Measurements from ENCODE around the gene NOTCH3.

Gene NOTCH3

DNA sequence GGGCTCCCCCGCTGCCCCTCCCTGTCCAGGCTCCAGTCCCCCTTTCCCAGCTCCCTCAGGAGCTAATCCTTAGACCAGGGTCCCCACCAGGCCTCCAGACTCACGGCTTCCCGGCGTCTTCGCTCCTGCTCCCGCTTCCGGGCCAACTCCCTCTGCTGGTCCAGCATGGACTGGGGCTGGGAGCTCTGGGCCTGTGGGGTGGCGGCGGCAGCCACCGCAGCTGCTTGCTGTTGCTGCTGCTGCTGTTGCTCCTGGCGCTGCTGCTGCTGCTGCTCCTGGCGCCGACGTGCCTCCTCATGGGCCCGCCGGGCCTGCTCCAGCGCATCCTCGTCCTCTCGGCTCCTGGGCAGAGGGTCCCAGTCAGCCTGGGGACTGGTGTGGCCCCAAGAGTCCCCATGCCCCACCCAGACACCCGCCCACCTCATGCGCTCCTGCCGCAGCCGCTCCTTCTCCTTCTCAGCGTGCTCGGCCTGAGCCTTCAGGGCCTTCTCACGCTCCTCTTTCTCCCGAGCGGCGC lies 37.9 kb upstream of the NOTCH3 start:
- Histone ChIP-seq H3K27ac (ENCODE audit: low read depth, low read length) (no peak overlapping the region), H4K20me1 (ENCODE audit: control insufficient read depth, insufficient read depth, low read depth, low read length) (no peaks in the 10 kb centered on the region), H3F3A (ENCODE audit: control insufficient read depth, insufficient read depth) (peaks cover 15% of the 10 kb centered on the region), H3K9me2 (replicated peaks; ENCODE audit: control insufficient read depth, low read length) (no peaks in the 10 kb centered on the region), H3K79me2 (ENCODE audit: control insufficient read depth, low read length) (no peaks in the 10 kb centered on the region), H3K4me2 (ENCODE audit: low read length) (no peak overlapping the region), H3K36me3 (ENCODE audit: control insufficient read depth, low read length) (peaks cover 54% of the 10 kb centered on the region), H3K4me3 (ENCODE audit: low read length) (no peak overlapping the region), H3K27me3 (ENCODE audit: control insufficient read depth, low read length) (no peaks in the 10 kb centered on the region), H3K4me1 (ENCODE audit: control insufficient read depth, low read length) (no peaks in the 10 kb centered on the region), H3K9me3 (ENCODE audit: control insufficient read depth, insufficient read depth, low read length) (no peaks in the 10 kb centered on the region)
- no peak for TF ChIP-seq EZH2phosphoT487 (IDR thresholded peaks at IDR 0.05; ENCODE audit: borderline replicate concordance, low read length)
- TF ChIP-seq, protein P1, sequence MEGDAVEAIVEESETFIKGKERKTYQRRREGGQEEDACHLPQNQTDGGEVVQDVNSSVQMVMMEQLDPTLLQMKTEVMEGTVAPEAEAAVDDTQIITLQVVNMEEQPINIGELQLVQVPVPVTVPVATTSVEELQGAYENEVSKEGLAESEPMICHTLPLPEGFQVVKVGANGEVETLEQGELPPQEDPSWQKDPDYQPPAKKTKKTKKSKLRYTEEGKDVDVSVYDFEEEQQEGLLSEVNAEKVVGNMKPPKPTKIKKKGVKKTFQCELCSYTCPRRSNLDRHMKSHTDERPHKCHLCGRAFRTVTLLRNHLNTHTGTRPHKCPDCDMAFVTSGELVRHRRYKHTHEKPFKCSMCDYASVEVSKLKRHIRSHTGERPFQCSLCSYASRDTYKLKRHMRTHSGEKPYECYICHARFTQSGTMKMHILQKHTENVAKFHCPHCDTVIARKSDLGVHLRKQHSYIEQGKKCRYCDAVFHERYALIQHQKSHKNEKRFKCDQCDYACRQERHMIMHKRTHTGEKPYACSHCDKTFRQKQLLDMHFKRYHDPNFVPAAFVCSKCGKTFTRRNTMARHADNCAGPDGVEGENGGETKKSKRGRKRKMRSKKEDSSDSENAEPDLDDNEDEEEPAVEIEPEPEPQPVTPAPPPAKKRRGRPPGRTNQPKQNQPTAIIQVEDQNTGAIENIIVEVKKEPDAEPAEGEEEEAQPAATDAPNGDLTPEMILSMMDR (IDR thresholded peaks at IDR 0.05; ENCODE audit: low read depth, low read length, poor library complexity, severe bottlenecking), result no peak

DNA sequence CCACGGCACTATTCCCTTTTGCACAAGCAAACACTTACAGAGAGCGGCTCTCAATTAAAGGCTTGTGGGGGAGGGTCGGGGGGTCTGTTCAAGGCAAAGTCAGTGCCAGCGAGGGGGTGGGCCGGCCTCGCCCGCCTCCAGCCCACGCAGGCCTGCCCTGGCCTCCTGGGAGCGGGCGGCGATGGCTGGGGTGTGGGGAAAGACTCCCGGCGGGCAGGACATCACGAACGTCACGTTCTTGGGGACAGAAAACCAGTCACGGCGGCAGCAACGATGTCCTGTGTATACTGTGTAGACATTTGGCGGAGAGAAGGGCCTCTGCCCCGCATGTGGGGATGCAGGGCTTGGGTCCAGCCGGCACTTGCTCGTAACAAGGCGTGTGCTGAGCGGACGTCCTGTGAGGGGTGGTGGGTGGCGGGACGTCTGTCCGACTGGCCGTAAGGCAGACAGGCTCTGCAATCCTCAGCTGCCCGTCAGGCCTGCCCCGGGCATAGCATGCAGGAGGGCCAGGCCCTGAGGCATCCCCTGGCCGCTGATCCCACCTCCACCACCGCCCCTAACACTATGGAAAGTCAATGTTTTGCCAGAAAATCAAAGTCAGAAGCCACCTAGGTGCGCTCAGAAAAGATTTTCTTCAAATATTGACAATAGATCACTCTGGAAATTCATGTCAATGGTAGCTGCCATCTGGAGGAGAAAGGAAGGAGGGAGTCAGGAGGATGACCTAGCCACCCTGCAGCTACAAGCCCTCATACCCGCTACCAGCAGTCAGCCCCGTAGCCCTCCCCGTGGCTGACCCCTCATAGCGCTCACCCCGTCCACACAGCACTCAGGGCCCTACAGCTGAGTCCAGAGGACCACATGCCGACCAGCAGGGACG lies 37.2 kb upstream of the NOTCH3 start:
- Histone ChIP-seq H3K79me2 (ENCODE audit: control insufficient read depth, low read length) (no peaks in the 10 kb centered on the region), H4K20me1 (ENCODE audit: control insufficient read depth, insufficient read depth, low read depth, low read length) (no peaks in the 10 kb centered on the region), H3K36me3 (ENCODE audit: control insufficient read depth, low read length) (peaks cover 50% of the 10 kb centered on the region)

GRCh38 chr19:15236886-15237285 lies 36.1 kb upstream of the NOTCH3 start:
- no peak for TF ChIP-seq EZH2phosphoT487 (IDR thresholded peaks at IDR 0.05; ENCODE audit: borderline replicate concordance, low read length)
- TF ChIP-seq, protein P1 (IDR thresholded peaks at IDR 0.05; ENCODE audit: low read depth, low read length, poor library complexity, severe bottlenecking), result no peak
- Histone ChIP-seq H3K9me3 (ENCODE audit: control insufficient read depth, insufficient read depth, low read length) (no peaks in the 10 kb centered on the region), H3K36me3 (ENCODE audit: control insufficient read depth, low read length) (peaks cover 42% of the 10 kb centered on the region), H3K9me2 (replicated peaks; ENCODE audit: control insufficient read depth, low read length) (no peaks in the 10 kb centered on the region), H4K20me1 (ENCODE audit: control insufficient read depth, insufficient read depth, low read depth, low read length) (no peaks in the 10 kb centered on the region), H3K27ac (ENCODE audit: low read depth, low read length) (no peak overlapping the region), H3K4me2 (ENCODE audit: low read length) (no peak overlapping the region), H3F3A (ENCODE audit: control insufficient read depth, insufficient read depth) (peaks cover 15% of the 10 kb centered on the region), H3K4me3 (ENCODE audit: low read length) (no peak overlapping the region), H3K4me1 (ENCODE audit: control insufficient read depth, low read length) (peaks cover 5% of the 10 kb centered on the region), H3K79me2 (ENCODE audit: control insufficient read depth, low read length) (no peaks in the 10 kb centered on the region), H3K27me3 (ENCODE audit: control insufficient read depth, low read length) (peaks cover 6% of the 10 kb centered on the region; the same call in 1 of the 2 replicates)

More for the DNA sequence above, 37.2 kb upstream of the NOTCH3 start:
- Histone ChIP-seq H3K4me3 (ENCODE audit: low read length) (no peak overlapping the region), H3F3A (ENCODE audit: control insufficient read depth, insufficient read depth) (peaks cover 15% of the 10 kb centered on the region), H3K9me2 (replicated peaks; ENCODE audit: control insufficient read depth, low read length) (no peaks in the 10 kb centered on the region), H3K4me1 (ENCODE audit: control insufficient read depth, low read length) (no peaks in the 10 kb centered on the region), H3K27ac (ENCODE audit: low read depth, low read length) (no peak overlapping the region), H3K4me2 (ENCODE audit: low read length) (no peak overlapping the region), H3K27me3 (ENCODE audit: control insufficient read depth, low read length) (no peaks in the 10 kb centered on the region), H3K9me3 (ENCODE audit: control insufficient read depth, insufficient read depth, low read length) (no peaks in the 10 kb centered on the region)
- TF ChIP-seq, protein P1 (IDR thresholded peaks at IDR 0.05; ENCODE audit: low read depth, low read length, poor library complexity, severe bottlenecking), result no peak
- no peak for TF ChIP-seq EZH2phosphoT487 (IDR thresholded peaks at IDR 0.05; ENCODE audit: borderline replicate concordance, low read length)
